Measurements from ENCODE around the gene STK16.

The STK16 gene

DNA sequence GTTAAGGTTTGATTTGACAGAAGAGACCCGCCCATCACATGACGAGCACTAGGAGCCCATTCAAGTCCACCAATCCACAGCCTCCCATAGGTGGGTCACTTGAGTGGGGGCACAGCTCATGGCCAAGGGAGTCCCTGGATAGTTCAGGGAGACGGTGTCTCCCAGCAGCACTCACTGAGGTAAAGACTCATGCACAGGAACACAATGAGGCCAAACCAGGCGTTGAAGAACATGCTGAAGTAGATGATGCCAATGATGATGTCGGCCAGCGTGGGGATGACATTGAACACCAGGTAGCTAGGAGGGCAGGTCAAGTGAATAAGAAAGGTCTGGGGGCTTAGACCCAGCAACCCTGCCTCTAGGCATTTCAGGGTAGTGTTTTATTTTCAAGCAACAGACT is 30.5 kb upstream of the STK16 start:
- no peak for DNase-seq (ENCODE audit: low read depth)
- H3K4me3 ChIP-seq (ENCODE audit: control insufficient read depth, low read depth, low read length): no peak overlapping the region
- TF ChIP-seq, protein P1, sequence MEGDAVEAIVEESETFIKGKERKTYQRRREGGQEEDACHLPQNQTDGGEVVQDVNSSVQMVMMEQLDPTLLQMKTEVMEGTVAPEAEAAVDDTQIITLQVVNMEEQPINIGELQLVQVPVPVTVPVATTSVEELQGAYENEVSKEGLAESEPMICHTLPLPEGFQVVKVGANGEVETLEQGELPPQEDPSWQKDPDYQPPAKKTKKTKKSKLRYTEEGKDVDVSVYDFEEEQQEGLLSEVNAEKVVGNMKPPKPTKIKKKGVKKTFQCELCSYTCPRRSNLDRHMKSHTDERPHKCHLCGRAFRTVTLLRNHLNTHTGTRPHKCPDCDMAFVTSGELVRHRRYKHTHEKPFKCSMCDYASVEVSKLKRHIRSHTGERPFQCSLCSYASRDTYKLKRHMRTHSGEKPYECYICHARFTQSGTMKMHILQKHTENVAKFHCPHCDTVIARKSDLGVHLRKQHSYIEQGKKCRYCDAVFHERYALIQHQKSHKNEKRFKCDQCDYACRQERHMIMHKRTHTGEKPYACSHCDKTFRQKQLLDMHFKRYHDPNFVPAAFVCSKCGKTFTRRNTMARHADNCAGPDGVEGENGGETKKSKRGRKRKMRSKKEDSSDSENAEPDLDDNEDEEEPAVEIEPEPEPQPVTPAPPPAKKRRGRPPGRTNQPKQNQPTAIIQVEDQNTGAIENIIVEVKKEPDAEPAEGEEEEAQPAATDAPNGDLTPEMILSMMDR (conservative IDR thresholded peaks at IDR 0.05; ENCODE audit: control insufficient read depth, insufficient read depth, low read depth, low read length): no peak

DNA sequence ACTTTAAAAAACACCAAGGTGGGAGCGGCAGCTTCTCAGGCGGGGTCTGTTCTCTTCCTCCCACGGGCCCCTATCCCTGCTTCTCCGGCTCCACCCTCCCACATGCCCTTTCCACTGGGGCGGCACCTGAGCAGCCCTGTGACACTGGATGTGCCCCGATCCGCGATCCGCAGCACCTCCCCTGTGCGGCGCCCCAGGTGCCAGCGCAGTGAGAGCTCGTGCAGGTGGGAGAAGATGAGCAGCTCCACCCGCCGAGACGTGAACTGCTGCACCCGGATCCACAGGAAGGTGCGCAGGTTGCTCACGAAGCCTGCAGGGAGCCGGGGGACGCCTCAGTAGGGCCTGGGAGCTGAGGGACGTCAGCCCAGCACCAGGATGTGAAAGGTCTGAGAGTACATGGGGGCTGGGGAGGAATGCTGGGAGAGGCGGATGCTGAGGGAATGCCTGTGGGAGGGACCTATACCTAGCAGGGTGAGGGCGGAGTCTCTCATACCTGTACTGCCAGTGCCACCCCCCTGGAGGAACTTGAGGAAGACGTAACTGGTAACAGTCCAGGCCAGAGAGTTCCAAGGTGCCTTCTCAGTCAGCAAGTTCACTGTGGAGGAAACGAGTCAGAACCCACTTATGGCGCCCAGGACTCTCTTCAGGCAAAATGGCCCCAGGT is 29.3 kb upstream of the STK16 start:
- no peak overlapping the region for H3K4me3 ChIP-seq (ENCODE audit: control insufficient read depth, low read depth, low read length)
- TF ChIP-seq, protein P1 (conservative IDR thresholded peaks at IDR 0.05; ENCODE audit: control insufficient read depth, insufficient read depth, low read depth, low read length): no peak
- DNase-seq (ENCODE audit: low read depth): no peak

DNA sequence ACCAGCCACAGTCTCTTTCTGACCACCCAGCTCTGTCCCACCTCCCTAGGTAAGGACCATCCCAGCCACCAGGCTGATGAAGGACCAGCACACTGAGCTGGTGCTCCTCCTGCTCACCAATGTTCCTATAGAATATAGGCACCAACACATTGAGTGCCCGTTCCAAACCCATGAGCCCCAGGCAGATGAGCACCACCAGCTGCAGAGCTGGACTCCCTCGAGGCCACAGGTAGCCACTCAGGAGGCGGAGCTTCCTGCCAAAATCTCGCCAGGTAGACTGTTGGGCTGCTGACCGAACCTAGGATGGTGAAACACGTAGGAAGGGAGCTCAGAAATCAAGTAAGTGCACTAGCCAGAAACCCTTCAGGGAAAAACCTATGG is 28.8 kb upstream of the STK16 start:
- TF ChIP-seq, protein P1 (conservative IDR thresholded peaks at IDR 0.05; ENCODE audit: control insufficient read depth, insufficient read depth, low read depth, low read length): no peak
- no peak overlapping the region for H3K4me3 ChIP-seq (ENCODE audit: control insufficient read depth, low read depth, low read length)
- no peak for DNase-seq (ENCODE audit: low read depth)

DNA sequence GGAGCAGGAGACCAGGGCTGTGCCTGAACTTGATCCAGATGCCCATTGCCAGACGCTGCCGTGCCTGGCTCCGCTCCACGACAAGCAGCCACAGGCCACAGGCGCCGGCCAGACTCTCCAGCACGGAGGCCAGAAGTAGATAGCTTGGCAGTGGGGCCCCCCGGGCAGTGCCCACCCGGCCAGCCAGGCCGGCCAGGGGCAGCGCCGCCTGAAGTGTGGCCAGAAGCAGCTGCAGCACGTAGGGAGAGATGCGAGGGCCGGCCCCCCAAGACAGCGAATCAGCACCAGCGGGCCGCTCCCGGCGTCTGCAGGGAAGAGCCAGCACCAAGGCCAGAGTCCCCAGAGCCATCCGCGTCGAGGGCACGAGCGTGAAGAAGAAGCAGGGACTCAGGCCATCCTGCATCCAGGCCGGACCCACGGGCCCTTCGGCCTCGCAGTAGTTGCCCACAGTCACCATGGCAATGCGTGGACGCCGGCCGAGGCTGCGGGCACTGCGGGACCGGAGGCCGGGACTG is 27.0 kb upstream of the STK16 start:
- TF ChIP-seq, protein P1 (conservative IDR thresholded peaks at IDR 0.05; ENCODE audit: control insufficient read depth, insufficient read depth, low read depth, low read length): no peak
- peak; percentile 64 for DNase-seq (ENCODE audit: low read depth)
- peak overlapping the region; percentile 56 for H3K4me3 ChIP-seq (ENCODE audit: control insufficient read depth, low read depth, low read length)

DNA sequence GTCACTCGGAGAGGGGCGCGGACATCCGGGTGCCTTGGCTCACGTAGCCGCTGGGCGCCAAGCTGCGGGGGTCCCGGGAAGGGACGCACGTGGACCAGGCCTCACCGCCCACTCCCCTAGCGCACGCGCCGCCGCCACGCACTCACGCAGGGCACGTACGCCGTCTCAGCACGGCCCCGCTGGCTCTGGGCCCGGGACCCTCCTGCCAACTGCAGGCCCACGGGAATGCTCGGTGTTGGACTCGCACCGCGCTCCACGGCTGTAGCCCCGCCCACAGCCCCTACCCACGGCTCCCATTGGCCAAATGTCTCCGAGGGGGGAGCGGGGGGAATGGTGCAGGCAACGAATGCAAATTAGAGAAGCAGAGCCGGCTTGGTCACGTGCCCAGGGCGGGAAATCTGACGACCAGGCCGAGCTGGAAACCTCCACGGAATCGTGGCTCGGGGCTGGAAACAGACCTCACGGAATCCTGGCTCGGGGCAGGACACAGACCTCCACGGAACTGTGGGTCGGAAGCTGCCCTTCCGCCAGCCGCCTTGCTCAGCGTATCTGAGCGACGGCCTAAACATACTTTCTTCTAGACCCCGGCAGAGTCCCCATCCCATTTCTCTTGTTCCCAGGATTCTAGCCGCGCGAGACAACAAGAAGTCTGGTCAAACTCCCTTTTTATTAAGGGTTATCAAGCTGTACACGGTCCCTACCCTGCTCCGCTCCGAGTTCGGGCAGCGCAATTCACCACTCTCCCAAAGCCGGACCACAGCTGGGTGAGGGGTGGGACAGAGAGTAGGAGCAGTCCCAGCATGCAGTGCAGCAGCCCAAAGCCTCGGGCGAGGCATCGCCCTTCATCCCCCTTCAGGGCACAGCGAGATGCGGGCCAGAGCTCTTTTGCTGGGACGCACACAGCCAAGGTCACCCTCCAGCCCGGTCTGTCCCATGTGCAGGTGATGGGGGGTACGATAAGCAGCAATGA is 26.3 kb upstream of the STK16 start, which contains the start of gene ABCB6:
ABCB6 (minus strand) TSS at position 227 of the 970 bp plus-strand sequence. CDS start 285 bp downstream, outside the sequence.
- TF ChIP-seq, protein P1 (conservative IDR thresholded peaks at IDR 0.05; ENCODE audit: control insufficient read depth, insufficient read depth, low read depth, low read length): no peak
- DNase-seq (ENCODE audit: low read depth): peak; percentile 90
- peak within 1 kb of the TSS; percentile 56 for H3K4me3 ChIP-seq (ENCODE audit: control insufficient read depth, low read depth, low read length)

DNA sequence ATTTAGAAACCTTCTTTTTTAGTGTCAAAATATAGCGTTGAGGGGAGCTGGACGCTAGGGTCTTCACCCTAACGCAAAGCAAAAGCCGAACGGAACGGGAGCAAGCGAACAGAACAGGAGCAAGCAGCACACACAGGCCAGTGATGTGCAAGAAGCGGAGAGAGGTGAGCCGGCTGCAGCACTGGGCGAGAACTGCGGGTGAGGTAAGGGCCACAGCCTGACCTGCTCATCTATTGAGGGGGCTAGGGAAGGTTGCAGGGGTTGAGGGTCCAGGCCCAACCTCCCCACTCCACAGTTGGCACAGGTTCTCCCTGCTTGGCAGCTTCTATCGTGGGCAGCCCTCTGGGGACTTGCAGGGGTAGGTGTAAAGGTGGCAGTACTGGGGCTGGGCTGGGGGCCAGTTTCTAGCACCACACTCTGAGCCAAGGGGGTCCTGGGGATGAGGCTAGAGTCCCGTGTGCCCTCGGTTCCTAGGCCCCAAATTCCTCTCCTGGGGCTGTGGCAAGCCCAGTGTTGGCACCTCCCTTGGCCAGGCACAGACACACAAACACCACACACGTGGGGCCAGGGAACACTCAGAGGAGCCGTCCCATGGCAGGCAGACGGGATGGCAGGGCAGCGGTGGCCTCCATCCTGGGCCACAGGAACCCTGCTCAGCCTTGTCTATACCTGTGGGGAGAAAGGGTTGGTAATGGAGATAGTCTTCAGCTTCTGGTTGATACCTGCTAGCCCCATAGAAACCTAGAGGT is 25.3 kb upstream of the STK16 start:
- DNase-seq (ENCODE audit: low read depth): no peak
- TF ChIP-seq, protein P1 (conservative IDR thresholded peaks at IDR 0.05; ENCODE audit: control insufficient read depth, insufficient read depth, low read depth, low read length): no peak
- no peak overlapping the region for H3K4me3 ChIP-seq (ENCODE audit: control insufficient read depth, low read depth, low read length)
